Stomach (tissue), 9 donors: Measurements from ENCODE around the gene LCP1. TPM values are rescaled to one million over a fixed set of nuclear protein-coding genes. Genes with fewer than 3 reads are reported as not detected.

Experiments
- DNase-seq, 2 donors: peaks; one replicate each; pipeline versions ENCODE4 v3.0.0 to v3.0.0-alpha.2; 2013 to 2019
- H3K27ac ChIP-seq, 5 donors: fragments of 200-600 bp in 4 of 5; sonication (generic) in 4 of 5; one replicate each; pipeline ENCODE4 v1.5.1; 2013 to 2019; ENCODE audit warnings: mild to moderate bottlenecking in 1 of 5, moderate library complexity in 1 of 5
- H3K27me3 ChIP-seq, 3 donors: fragments of 200-600 bp; sonication (generic); one replicate each; pipeline ENCODE4 v1.5.1; 2017 to 2019; ENCODE audit warnings: mixed run types in 1 of 3
- H3K36me3 ChIP-seq, 4 donors: fragments of 200-600 bp; sonication (generic); 1 replicate in 3 of 4; 2 replicates in 1 of 4; pipeline ENCODE4 v1.5.1; 2016 to 2019
- H3K4me1 ChIP-seq, 4 donors: fragments of 200-600 bp; sonication (generic); one replicate each; pipeline ENCODE4 v1.5.1; 2016 to 2019
- H3K4me3 ChIP-seq, 4 donors: fragments of 200-600 bp; sonication (generic) in 3 of 4; one replicate each; pipeline ENCODE4 v1.5.1; 2016 to 2019; ENCODE audit warnings: mild to moderate bottlenecking in 1 of 4
- H3K9me3 ChIP-seq, 4 donors: fragments of 200-600 bp; sonication (generic); one replicate each; pipeline ENCODE4 v1.5.1; 2016 to 2019
- CTCF ChIP-seq, 7 experiments: fragments of 450-650 bp in 4 of 7; fragments of 200-600 bp in 3 of 7; sonication (generic) in 3 of 7; IDR thresholded peaks; one replicate each; pipeline ENCODE4 v1.5.1; 2016 to 2019; ENCODE audit warnings: antibody characterized with exemption in 7 of 7, control low read depth in 2 of 7, mild to moderate bottlenecking in 1 of 7
- EP300 ChIP-seq: sonication (generic); formaldehyde crosslinking; IDR thresholded peaks from one replicate; pipeline ENCODE4 v1.6.1; 2017; ENCODE audit warnings: antibody characterized with exemption
- POLR2A ChIP-seq, 4 donors: fragments of 450-650 bp; IDR thresholded peaks; one replicate each; pipeline ENCODE4 v1.6.1; 2016; ENCODE audit warnings: antibody characterized with exemption in 4 of 4, control low read depth in 2 of 4, mild to moderate bottlenecking in 1 of 4, moderate library complexity in 1 of 4
- POLR2AphosphoS5 ChIP-seq, 3 donors: sonication (generic); formaldehyde crosslinking; IDR thresholded peaks; one replicate each; pipeline ENCODE4 v1.6.1; 2016; ENCODE audit warnings: antibody characterized with exemption in 3 of 3
- WGBS, 5 donors: extraction: QIAGEN DNeasy Blood & Tissue Kit in 3 of 5; methylation state at CpG; one replicate each; pipeline versions ENCODE4 v1.1.5 to v1.1.7; 2013 to 2018; 5-methylcytosine and 5-hydroxymethylcytosine counted together
- intact Hi-C: fragments of 100-400 bp; cut with DNase I; formaldehyde crosslinking; loops from one replicate; pipeline ENCODE4 v1.15.1; 2023; ENCODE audit warnings: low total_unique reads
- polyA plus RNA-seq, 3 donors: library from polyadenylated mRNA; stranded (reverse); fragments of 200-250 nt; gene quantifications; one replicate each; pipeline ENCODE4 v1.2.3, GENCODE V29; 2013
- total RNA-seq, 5 donors: library from RNA; depleted of rRNA; stranded (reverse); fragments of >200 nt; gene quantifications; one replicate each; pipeline versions ENCODE4 v1.1.0 to v1.2.3, GENCODE V29; 2014 to 2016
- donor health status: healthy with polysubstance abuse.
- donor health status: Bipolar disorder and iron deficiency.
- donor health status: healthy.

The LCP1 gene
- total and polyA plus RNA-seq, 8 donors: 10.6 to 44.6 (median 20.0) TPM; not detected in 1

- Histone ChIP-seq H3K4me1 (peaks cover 0 to 4% (median 0%) of the 10 kb centered on the region in 4 donors), H3K27ac (no peak overlapping the region), H3K9me3 (no peaks in the 10 kb centered on the region), H3K27me3 (no peaks in the 10 kb centered on the region), H3K36me3 (peaks cover 0 to 43% (median 10%) of the 10 kb centered on the region in 4 donors), H3K4me3 (no peak overlapping the region)
- DNase-seq: peak in 1 of 2 donors; percentile 58
- 40 to 54% (median 42%) methylated on average over 3 of the region's 3 CpGs for WGBS, 5 donors
- TF ChIP-seq EP300: no peak
- no peak for TF ChIP-seq CTCF (IDR thresholded peaks at IDR 0.05)
- no peak for TF ChIP-seq POLR2AphosphoS5 (IDR thresholded peaks at IDR 0.05)
- TF ChIP-seq POLR2A (IDR thresholded peaks at IDR 0.05): no peak
- intact Hi-C loops: no loop called here
Observed at GRCh38 chr13:46146898-46147297, 35.1 kb downstream of the LCP1 start.

DNA sequence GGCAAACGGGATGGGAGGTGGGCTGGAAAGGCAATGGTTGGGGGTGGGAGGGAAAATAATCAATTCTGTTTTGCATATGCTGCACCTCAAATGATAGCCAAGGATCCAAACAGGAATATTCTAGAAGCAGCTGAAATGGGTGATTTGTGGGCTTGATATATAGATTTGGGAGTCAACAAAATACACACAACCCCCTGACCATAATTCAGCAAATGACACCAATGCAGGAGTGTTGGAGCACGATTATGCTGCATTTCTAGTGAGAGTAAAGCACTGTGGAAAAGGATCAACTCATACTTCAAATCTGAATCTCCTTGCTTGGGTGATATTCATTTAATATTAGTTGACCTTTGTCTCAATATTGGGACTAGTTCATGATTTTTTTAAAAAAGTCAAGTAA lies 36.0 kb downstream of the LCP1 start:
- no peaks in the 10 kb centered on the region for H3K27me3 ChIP-seq
- H3K4me1 ChIP-seq: peaks cover 0 to 4% (median 0%) of the 10 kb centered on the region in 4 donors
- TF ChIP-seq CTCF (IDR thresholded peaks at IDR 0.05): no peak
- TF ChIP-seq EP300: no peak
- TF ChIP-seq POLR2A (IDR thresholded peaks at IDR 0.05): no peak
- no peak for TF ChIP-seq POLR2AphosphoS5 (IDR thresholded peaks at IDR 0.05)
- intact Hi-C loops: no loop called here
- DNase-seq: no peak
- no peak overlapping the region for H3K27ac ChIP-seq
- 57 to 76% (median 69%) methylated on average over 2 of the region's 2 CpGs for WGBS, 5 donors
- no peaks in the 10 kb centered on the region for H3K9me3 ChIP-seq
- H3K36me3 ChIP-seq: peaks cover 0 to 37% (median 8%) of the 10 kb centered on the region in 4 donors
- H3K4me3 ChIP-seq: no peak overlapping the region

GRCh38 chr13:46145135-46145534 lies 36.8 kb downstream of the LCP1 start:
- WGBS, 5 donors: 70 to 84% (median 76%) methylated on average over 4 of the region's 4 CpGs
- Histone ChIP-seq H3K9me3 (no peaks in the 10 kb centered on the region), H3K4me3 (no peak overlapping the region), H3K27ac (no peak overlapping the region), H3K36me3 (peaks cover 0 to 31% (median 4%) of the 10 kb centered on the region in 4 donors), H3K4me1 (peaks cover 0 to 4% (median 0%) of the 10 kb centered on the region in 4 donors), H3K27me3 (no peaks in the 10 kb centered on the region)
- TF ChIP-seq EP300: no peak
- intact Hi-C loops: no loop called here
- DNase-seq: no peak

- H3K27ac ChIP-seq: no peak overlapping the region
- peaks cover 0 to 39% (median under 1%) of the 10 kb centered on the region in 4 donors for H3K36me3 ChIP-seq
- intact Hi-C loops: no loop called here
- DNase-seq: no peak
- 33 to 58% (median 45%) methylated on average over 4 of the region's 4 CpGs for WGBS, 5 donors
- H3K27me3 ChIP-seq: no peaks in the 10 kb centered on the region
- H3K4me3 ChIP-seq: no peak overlapping the region
- H3K9me3 ChIP-seq: no peaks in the 10 kb centered on the region
- TF ChIP-seq POLR2AphosphoS5 (IDR thresholded peaks at IDR 0.05): no peak
- peaks cover 0 to 4% (median 0%) of the 10 kb centered on the region in 4 donors for H3K4me1 ChIP-seq
Observed at GRCh38 chr13:46143184-46143701, 38.7 kb downstream of the LCP1 start.

DNA sequence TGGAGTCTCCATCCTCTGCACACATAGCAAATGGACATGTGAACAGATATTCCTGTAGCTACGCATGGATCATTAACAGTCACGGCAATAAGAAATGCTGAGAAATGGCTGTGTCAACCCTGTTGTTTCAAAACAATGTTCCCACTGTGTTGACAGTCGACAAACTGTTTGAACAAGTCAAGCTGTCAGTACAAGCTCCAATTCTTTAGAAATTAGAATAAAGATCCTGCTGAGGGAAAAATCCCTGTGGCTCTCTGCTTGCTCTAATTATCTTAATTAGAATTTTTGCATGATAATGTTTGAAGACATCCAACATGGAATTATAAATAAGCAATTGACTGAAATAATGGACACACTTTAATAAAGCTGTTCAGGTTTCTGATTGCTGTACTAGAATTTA lies 39.2 kb downstream of the LCP1 start:
- no peak overlapping the region for H3K27ac ChIP-seq
- WGBS, 5 donors: 30 to 60% (median 45%) methylated on average over 3 of the region's 3 CpGs
- DNase-seq: no peak
- peaks cover 0 to 4% (median 0%) of the 10 kb centered on the region in 4 donors for H3K4me1 ChIP-seq
- H3K9me3 ChIP-seq: no peaks in the 10 kb centered on the region
- H3K36me3 ChIP-seq: peaks cover 0 to 40% (median 3%) of the 10 kb centered on the region in 4 donors
- H3K27me3 ChIP-seq: no peaks in the 10 kb centered on the region
- TF ChIP-seq POLR2AphosphoS5 (IDR thresholded peaks at IDR 0.05) (no peak), EP300 (no peak), POLR2A (IDR thresholded peaks at IDR 0.05) (no peak), CTCF (IDR thresholded peaks at IDR 0.05) (no peak)
- intact Hi-C loops: no loop called here
- no peak overlapping the region for H3K4me3 ChIP-seq
